Renal cortex interstitium (tissue), 11 donors: Measurements from ENCODE around the gene C10orf53. TPM values are rescaled to one million over a fixed set of nuclear protein-coding genes. Genes with fewer than 3 reads are reported as not detected.

Source experiments
- DNase-seq, 11 donors: peaks; one replicate each; pipeline ENCODE4 v3.0.0-alpha.2; 2013; ENCODE audit warnings: low read depth in 9 of 11, low spot score in 4 of 11; ENCODE audit errors: extremely low read depth in 1 of 11
- polyA plus RNA-seq, 3 donors: library from polyadenylated mRNA; unstranded; fragments of 120-200 nt; gene quantifications; one replicate each; pipeline ENCODE4 v1.2.1, GENCODE V29; 2013; ENCODE audit not compliant: insufficient read length in 3 of 3

Gene C10orf53
- polyA plus RNA-seq, 3 donors: not detected

DNA sequence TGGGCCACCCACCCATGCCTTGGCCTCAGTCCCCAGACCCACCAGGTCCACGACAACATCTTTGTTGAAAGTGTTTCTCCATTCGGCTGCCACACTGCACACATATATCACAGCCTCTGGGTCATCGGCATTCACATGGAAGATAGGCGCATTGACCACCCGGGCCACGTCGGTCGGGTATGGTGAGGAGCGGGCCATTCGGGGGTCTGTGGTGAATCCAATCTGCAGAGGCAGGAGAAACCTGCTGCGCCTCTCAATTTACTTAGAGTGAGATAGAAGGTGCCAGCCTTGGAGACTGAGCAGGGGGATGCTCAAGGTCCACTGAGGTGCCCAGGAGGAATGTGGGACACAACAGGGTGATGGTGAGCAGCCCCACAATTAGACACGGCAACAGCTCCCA is 66.3 kb downstream of the C10orf53 start:
- no peak for DNase-seq

DNA sequence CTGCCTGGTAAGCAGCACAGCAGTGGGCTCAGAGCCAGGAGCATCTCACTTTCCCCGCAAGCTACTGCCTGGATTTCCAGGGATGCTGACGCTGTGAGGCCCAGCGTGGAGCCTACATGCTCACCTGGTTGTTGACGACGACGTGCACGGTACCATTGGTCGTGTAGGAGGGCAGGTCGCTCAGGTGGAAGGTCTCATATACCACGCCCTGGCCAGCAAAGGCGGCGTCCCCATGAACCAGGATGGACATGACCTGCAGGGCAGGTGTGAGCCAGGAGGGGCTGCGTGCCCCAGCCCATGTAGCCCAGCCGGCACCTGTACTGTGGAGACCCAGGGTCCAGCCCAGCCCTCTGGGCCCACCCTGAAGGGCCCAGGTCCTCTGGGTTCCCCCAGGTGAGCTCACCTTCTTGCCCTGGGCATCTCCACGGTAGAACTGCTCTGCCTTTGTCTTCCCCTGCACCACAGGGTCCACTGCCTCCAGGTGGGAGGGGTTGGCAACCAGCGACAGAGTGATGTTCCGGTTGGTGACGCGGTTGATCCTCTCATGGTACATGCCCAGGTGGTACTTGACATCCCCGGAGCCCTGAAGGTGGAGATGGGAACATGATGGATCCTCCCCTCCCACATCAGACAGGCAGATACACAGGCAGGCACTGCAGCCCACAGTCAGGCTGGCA is 67.3 kb downstream of the C10orf53 start:
- no peak for DNase-seq

Other genes starting within 250 kb of the C10orf53 start
- gene ERCC6, start 140.5 kb upstream of the C10orf53 start, polyA plus RNA-seq: 10 to 100 TPM; 15.2 to 16.5 (median 15.8) TPM
- gene SLC18A3, start 69.3 kb upstream of the C10orf53 start, polyA plus RNA-seq: not detected
- gene CHAT, start 65.6 kb upstream of the C10orf53 start, polyA plus RNA-seq: under 1 TPM in 1 of 3 donors, not detected in 2; 0.11 TPM
- 10 to 100 TPM; 37.2 to 60.0 (median 43.6) TPM for gene OGDHL, start 82.7 kb downstream of the C10orf53 start, polyA plus RNA-seq